ENCODE data around the gene HDAC4.
A peak's percentile ranks its signal among the peaks of the same experiment; 100 is the strongest.

HDAC4 gene

DNA sequence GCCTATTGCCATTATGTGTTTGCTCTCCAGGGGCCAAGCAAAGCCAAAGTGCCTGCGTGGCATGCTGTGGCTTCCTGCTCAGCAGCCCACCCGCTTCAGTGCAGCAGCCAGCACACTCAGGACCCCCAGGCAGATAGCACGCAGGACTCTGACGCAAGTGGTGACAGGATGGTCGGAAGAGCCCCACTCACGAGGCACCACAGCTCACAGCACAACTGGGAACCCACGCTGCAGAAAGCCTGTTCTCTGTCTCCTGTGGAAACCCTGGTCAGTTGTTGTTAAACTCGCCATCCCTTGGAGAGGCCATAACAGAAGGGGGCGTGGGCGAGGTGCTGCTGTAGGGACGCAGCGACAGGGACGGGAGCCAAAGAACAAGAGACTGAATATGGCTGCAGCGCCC is 76.4 kb downstream of the HDAC4 start:
- no peak overlapping the region for H3K4me3 ChIP-seq (ENCODE audit: low read depth, low read length)
- DNase-seq (ENCODE audit: low read depth) = no peak
- TF ChIP-seq, protein P1, sequence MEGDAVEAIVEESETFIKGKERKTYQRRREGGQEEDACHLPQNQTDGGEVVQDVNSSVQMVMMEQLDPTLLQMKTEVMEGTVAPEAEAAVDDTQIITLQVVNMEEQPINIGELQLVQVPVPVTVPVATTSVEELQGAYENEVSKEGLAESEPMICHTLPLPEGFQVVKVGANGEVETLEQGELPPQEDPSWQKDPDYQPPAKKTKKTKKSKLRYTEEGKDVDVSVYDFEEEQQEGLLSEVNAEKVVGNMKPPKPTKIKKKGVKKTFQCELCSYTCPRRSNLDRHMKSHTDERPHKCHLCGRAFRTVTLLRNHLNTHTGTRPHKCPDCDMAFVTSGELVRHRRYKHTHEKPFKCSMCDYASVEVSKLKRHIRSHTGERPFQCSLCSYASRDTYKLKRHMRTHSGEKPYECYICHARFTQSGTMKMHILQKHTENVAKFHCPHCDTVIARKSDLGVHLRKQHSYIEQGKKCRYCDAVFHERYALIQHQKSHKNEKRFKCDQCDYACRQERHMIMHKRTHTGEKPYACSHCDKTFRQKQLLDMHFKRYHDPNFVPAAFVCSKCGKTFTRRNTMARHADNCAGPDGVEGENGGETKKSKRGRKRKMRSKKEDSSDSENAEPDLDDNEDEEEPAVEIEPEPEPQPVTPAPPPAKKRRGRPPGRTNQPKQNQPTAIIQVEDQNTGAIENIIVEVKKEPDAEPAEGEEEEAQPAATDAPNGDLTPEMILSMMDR (conservative IDR thresholded peaks at IDR 0.05; ENCODE audit: low read depth, low read length) = no peak

DNA sequence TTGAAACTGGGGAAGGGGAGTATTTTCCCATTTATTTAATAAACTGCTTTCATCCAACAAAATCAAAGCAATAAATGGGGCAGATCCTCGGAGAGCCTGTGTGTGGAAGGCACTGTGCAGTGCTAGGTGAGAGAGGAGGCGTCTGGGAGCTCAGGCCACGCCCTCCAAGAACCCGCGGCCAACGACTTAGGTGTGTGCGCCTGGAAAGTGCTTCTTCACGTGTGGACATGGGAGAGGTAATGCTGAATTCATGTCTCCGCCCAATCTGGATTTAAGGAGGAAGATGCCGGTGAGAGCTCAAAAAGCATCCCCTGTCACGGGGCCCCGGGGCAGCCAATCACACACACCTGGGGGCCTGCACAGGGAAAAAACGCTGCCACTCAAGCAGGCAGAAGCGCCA is 77.4 kb downstream of the HDAC4 start:
- no peak for DNase-seq (ENCODE audit: low read depth)
- H3K4me3 ChIP-seq (ENCODE audit: low read depth, low read length) = no peak overlapping the region
- TF ChIP-seq, protein P1 (conservative IDR thresholded peaks at IDR 0.05; ENCODE audit: low read depth, low read length) = no peak

DNA sequence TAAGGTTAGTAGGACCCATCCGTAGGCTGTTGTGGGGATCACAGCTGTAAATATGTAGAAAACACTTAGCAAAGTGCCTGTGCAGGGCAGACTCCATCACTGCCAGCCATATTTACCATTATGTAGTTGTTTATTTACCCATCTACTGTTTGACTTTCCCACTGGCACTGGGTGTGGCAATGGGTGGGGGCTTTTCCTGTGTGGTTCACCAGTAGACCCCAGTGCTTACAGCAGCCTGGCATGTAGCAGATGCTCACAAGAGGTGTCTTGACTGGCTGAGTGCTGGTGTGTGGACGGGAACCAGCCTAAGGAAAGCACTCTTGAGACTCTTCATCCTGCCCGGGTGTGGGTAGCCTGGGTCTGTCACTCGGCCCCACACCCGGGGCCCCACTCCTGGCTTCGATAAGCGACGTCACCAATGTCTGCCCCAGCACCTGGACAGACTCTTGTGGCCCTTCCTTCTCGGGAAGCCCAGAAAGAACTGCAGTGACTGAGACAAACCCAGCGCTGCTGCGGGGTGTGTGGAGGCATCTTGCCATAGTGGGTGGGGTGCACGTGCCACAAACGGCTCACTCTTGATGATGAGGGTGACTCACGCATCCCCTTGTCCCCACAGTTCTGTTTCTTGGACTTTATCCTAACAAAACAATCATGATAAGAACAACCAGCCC is 78.3 kb downstream of the HDAC4 start:
- H3K4me3 ChIP-seq (ENCODE audit: low read depth, low read length) = no peak overlapping the region
- peak; percentile 33 for DNase-seq (ENCODE audit: low read depth)
- TF ChIP-seq, protein P1 (conservative IDR thresholded peaks at IDR 0.05; ENCODE audit: low read depth, low read length) = no peak

DNA sequence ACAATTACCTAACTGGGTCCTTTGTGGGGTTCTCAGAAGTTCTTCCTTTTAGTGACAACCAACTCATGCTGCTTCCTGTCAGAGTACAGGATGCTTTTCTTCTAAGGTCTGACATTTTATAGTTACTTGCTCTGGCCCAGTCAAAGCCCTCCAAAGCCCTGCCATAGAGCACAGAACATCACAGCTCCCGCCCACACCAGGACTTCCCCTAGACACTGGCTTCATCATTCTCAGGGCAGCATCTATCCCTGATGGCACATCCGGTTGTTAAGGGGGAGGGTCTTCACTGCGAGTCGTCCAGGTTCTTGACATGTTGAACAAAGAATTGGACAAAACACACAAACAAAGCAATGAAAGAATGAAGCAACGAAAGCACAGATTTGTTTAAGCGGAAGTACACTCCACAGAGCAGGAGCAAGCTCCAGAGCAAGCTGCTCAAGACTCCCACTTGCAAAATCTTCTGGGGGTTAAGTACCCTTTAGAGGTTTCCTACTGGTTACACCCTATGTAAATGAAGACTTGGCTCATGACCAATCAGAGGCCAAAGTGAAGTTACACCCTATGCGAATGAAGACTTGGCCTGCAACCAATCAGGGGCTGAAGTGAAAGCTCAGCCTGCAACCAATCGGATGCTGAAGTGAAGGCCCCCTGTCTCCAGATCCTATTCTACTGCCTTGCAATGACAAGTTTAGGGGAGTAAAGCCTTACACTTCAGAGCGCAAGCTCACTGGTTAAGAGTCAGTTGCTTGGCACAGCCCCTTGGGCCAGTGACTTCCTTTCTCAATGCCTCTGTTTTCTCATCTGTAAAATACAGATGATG is 79.0 kb downstream of the HDAC4 start:
- TF ChIP-seq, protein P1 (conservative IDR thresholded peaks at IDR 0.05; ENCODE audit: low read depth, low read length) = no peak
- no peak overlapping the region for H3K4me3 ChIP-seq (ENCODE audit: low read depth, low read length)
- DNase-seq (ENCODE audit: low read depth) = no peak

DNA sequence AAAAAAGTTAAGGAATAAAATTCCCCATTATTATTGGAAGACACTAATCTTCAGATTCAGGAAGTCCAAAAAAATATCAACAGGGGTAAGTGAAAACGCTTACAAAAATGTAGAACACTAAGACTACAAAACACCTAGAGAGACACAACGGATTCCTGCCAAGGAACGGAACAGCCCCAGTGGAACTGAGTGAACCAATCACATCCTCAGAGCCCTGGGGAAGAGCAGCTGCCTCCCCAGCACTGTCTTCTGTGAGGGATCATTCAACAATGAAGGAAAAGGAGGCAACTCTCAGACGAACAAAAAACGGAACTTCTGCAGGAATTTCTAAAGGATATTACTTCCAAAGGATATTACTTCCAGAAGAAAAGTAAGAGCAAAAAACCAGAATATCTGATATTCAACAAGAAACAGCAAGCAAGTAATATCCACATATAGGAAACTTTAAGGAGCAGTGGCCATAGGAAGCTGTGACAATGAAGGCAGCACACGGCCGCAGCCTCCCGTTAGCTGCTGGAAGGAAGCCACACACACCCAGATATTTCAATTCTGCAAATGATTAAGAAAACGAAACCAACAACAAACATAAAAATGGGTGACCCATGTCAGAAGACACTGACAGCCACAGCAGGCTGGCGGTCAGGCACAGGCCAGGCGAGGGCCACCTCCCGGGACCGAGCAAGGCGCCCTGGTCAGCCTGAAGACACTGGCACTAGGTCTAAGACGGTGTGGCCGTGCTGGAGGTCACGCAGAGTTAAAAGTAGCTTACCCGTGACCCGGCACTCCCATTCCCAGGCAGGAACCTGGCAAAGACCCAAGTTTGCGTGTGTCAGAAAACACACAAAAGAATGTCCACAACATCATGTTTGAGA is 81.8 kb downstream of the HDAC4 start:
- TF ChIP-seq, protein P1 (conservative IDR thresholded peaks at IDR 0.05; ENCODE audit: low read depth, low read length) = no peak
- peak; percentile 76 for DNase-seq (ENCODE audit: low read depth)
- peak overlapping the region; percentile 61 for H3K4me3 ChIP-seq (ENCODE audit: low read depth, low read length)

DNA sequence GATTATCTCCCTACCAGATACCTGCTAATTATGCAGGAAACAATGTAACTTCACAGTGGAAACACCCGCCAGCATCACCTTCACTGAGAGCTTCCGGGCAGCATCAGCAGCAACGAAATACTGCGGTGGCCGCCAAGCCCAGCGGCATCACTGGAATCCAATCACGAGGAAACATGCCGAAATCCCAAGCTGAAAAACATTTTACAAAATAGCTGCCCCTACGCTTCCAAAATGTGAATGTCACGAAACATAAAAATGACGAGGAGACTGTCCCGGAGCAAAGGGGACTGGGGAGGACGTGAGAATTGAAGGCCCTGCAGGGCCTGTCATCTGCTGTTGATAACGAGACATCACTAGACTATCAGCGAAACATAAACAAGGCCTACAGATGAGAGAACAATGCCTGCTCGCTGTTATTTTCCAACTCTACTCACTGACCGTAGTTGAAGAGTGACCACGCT is 82.6 kb downstream of the HDAC4 start:
- TF ChIP-seq, protein P1 (conservative IDR thresholded peaks at IDR 0.05; ENCODE audit: low read depth, low read length) = no peak
- no peak for DNase-seq (ENCODE audit: low read depth)
- H3K4me3 ChIP-seq (ENCODE audit: low read depth, low read length) = no peak overlapping the region

All from choroid plexus epithelial cell (primary cell).